ENCODE data around the gene HACE1.
"Not testable (repeated sequence)": the region's sequence is repeated elsewhere in the genome, so short reads cannot be mapped to it uniquely, and the experiment has no call there.

Gene HACE1

GRCh38 chr6:104768906-104769305 lies 90.8 kb downstream of the HACE1 start:
- Histone ChIP-seq H3K27me3 (ENCODE audit: insufficient read depth, low read depth, severe bottlenecking) (no peaks in the 10 kb centered on the region), H3K9me3 (ENCODE audit: severe bottlenecking) (no peaks in the 10 kb centered on the region), H3K27ac (no peak overlapping the region), H3K36me3 (peaks cover 3% of the 10 kb centered on the region), H3K4me3 (ENCODE audit: low read depth, low read length) (no peak overlapping the region)
- no peak for TF ChIP-seq CTCF (IDR thresholded peaks at IDR 0.05; ENCODE audit: low read depth, low read length)
- DNase-seq: no peak

GRCh38 chr6:104766595-104766994 lies 93.1 kb downstream of the HACE1 start:
- H3K27me3 ChIP-seq (ENCODE audit: insufficient read depth, low read depth, severe bottlenecking): no peaks in the 10 kb centered on the region
- no peak overlapping the region for H3K27ac ChIP-seq
- H3K36me3 ChIP-seq: peaks cover 3% of the 10 kb centered on the region
- no peak for TF ChIP-seq CTCF (IDR thresholded peaks at IDR 0.05; ENCODE audit: low read depth, low read length)
- H3K4me3 ChIP-seq (ENCODE audit: low read depth, low read length): no peak overlapping the region
- no peak for DNase-seq
- H3K9me3 ChIP-seq (ENCODE audit: severe bottlenecking): no peaks in the 10 kb centered on the region

DNA sequence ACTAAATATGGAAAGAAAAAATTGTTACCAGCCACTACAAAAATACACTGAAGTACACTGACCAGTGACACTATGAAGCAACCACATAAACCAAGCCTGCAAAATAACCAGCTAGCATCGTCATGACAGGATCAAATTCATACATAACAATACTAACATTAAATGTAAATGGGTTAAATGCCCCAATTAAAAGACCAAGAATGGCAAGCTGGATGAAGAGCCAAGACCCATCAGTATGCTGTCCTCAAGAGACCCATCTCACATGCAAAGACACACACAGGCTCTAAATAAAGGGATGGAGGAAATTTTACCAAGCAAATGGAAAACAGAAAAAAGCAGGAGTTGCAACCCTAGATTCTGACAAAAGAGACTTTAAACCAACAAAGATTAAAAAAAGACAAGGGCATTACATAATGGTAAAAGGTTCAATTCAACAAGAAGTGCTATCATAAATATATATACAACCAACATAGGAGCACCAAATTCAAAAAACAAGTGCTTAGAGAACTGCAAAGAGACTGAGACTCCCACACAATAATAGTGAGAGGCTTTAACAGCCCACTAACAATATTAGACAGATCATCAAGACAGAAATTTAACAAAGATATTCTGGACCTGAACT lies 104.8 kb downstream of the HACE1 start:
- Histone ChIP-seq H3K9me3 (ENCODE audit: severe bottlenecking) (no peaks in the 10 kb centered on the region), H3K27ac (no peak overlapping the region), H3K36me3 (no peaks in the 10 kb centered on the region), H3K4me3 (ENCODE audit: low read depth, low read length) (no peak overlapping the region), H3K27me3 (ENCODE audit: insufficient read depth, low read depth, severe bottlenecking) (no peaks in the 10 kb centered on the region)
- TF ChIP-seq CTCF (IDR thresholded peaks at IDR 0.05; ENCODE audit: low read depth, low read length): no peak
- no peak for DNase-seq

DNA sequence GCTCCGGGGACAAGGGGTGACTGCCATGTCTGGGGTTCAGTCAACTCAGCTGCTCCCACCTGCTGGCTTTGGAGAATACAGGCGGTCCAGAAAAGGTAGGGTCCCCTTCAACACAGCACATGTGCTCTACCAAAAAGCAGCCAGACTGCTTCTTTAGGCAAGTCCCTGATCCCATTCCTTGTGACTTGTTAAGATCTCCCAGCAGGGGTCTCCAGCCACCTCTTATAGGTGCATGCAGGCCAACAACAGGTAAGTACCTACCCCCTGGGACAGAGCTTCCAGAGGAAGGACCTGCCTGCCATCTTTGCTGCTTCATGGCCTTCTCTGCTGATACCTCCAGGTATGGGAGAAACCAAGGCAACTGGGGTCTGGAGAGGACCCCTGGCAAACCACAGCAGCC lies 106.5 kb downstream of the HACE1 start:
- no peak for DNase-seq
- H3K36me3 ChIP-seq: no peaks in the 10 kb centered on the region
- no peaks in the 10 kb centered on the region for H3K27me3 ChIP-seq (ENCODE audit: insufficient read depth, low read depth, severe bottlenecking)
- H3K4me3 ChIP-seq (ENCODE audit: low read depth, low read length): no peak overlapping the region
- no peak overlapping the region for H3K27ac ChIP-seq
- no peak for TF ChIP-seq CTCF (IDR thresholded peaks at IDR 0.05; ENCODE audit: low read depth, low read length)
- no peaks in the 10 kb centered on the region for H3K9me3 ChIP-seq (ENCODE audit: severe bottlenecking)

- Histone ChIP-seq H3K27ac (no peak overlapping the region), H3K27me3 (ENCODE audit: insufficient read depth, low read depth, severe bottlenecking) (no peaks in the 10 kb centered on the region), H3K9me3 (ENCODE audit: severe bottlenecking) (no peaks in the 10 kb centered on the region), H3K36me3 (no peaks in the 10 kb centered on the region), H3K4me3 (ENCODE audit: low read depth, low read length) (no peak overlapping the region)
- no peak for TF ChIP-seq CTCF (IDR thresholded peaks at IDR 0.05; ENCODE audit: low read depth, low read length)
- no peak for DNase-seq
These were observed 109.3 kb downstream of the HACE1 start for GRCh38 chr6:104750449-104750848.

- H3K27ac ChIP-seq; H3K4me3 ChIP-seq (ENCODE audit: low read depth, low read length); H3K9me3 ChIP-seq (ENCODE audit: severe bottlenecking); DNase-seq; H3K36me3 ChIP-seq; H3K27me3 ChIP-seq (ENCODE audit: insufficient read depth, low read depth, severe bottlenecking): not testable (repeated sequence)
These were observed 120.6 kb downstream of the HACE1 start for GRCh38 chr6:104739124-104739523.

DNA sequence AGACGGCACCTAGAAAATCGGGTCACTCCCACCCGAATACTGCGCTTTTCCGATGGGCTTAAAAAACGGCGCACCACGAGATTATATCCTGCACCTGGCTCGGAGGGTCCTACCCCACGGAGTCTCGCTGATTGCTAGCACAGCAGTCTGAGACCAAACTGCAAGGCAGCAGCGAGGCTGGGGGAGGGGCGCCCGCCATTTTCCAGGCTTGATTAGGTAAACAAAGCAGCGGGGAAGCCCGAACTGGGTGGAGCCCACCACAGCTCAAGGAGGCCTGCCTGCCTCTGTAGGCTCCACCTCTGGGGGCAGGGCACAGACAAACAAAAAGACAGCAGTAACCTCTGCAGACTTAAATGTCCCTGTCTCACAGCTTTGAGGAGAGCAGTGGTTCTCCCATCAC lies 122.2 kb downstream of the HACE1 start:
- H3K36me3 ChIP-seq; DNase-seq; H3K27me3 ChIP-seq (ENCODE audit: insufficient read depth, low read depth, severe bottlenecking); H3K9me3 ChIP-seq (ENCODE audit: severe bottlenecking); H3K27ac ChIP-seq; H3K4me3 ChIP-seq (ENCODE audit: low read depth, low read length): not testable (repeated sequence)

All from WERI-Rb-1 (cell line).